OCI-LY7 (cell line): ENCODE measurements around the gene PLA1A.

Source experiments
- EZH2phosphoT487 ChIP-seq: fragments of 200-600 bp; sonication (generic); IDR thresholded peaks from 2 replicates; pipeline ENCODE4 v1.6.1; 2018; ENCODE audit warnings: low read depth, borderline replicate concordance, mild to moderate bottlenecking, mixed run types, antibody characterized with exemption, low read length, moderate library complexity, mixed read lengths
- TF ChIP-seq, protein P1 (sequence below): fragments of 200-600 bp; sonication (generic); conservative IDR thresholded peaks from 2 replicates; pipeline ENCODE4 v1.5.1; 2014; ENCODE audit warnings: mild to moderate bottlenecking, antibody characterized with exemption, low read length, moderate library complexity, mixed read lengths

DNA sequence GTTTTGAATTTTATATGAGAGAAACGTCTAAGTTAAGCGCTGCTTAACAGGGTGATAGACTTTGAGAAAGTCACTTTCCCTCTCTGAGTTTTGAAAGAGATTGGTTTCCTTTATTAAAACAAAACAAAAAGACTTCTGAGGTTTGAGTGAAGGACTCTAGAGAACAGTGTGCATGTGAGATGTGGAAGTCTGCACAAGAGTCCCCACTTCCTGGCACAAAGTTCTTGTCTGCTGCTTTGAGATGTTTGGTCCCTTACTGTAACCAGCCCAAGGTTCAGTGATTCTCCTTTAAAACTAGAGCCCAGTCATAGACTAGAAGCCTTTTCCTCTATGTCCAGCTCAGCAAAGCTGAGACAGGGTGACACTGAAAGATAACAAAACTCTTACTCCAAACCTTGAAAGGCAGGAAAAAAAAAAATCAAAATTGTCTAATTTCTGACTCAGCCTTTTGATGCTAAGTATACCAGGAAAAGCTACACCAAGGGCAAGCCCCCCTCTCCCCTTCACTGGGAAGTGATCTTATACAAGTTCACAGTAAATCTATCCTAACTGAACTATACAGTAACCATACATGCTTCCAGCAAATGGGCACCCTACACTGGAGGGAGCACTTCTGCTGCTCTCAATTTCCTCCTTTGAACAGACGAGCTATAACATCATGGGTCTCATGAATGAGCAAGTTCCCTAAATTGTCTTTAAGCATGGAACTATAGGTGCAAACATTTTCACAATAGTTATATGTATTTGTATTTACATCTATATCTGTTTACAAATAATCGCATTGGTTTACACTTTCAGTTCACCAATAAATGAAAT, 60.4 kb downstream of the PLA1A start:
- TF ChIP-seq, protein P1, sequence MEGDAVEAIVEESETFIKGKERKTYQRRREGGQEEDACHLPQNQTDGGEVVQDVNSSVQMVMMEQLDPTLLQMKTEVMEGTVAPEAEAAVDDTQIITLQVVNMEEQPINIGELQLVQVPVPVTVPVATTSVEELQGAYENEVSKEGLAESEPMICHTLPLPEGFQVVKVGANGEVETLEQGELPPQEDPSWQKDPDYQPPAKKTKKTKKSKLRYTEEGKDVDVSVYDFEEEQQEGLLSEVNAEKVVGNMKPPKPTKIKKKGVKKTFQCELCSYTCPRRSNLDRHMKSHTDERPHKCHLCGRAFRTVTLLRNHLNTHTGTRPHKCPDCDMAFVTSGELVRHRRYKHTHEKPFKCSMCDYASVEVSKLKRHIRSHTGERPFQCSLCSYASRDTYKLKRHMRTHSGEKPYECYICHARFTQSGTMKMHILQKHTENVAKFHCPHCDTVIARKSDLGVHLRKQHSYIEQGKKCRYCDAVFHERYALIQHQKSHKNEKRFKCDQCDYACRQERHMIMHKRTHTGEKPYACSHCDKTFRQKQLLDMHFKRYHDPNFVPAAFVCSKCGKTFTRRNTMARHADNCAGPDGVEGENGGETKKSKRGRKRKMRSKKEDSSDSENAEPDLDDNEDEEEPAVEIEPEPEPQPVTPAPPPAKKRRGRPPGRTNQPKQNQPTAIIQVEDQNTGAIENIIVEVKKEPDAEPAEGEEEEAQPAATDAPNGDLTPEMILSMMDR: no peak
- no peak for TF ChIP-seq EZH2phosphoT487
